PFSK-1 (cell line): ENCODE data around the gene PRKAG2.

Experiments used
- FOXP2 ChIP-seq: optimal IDR thresholded peaks from 2 replicates; pipeline ENCODE3; 2011; ENCODE audit warnings: borderline replicate concordance, control low read depth, inconsistent platforms; ENCODE audit not compliant: insufficient read depth; ENCODE audit errors: extremely low read length, extremely low read depth
- POLR2AphosphoS5 ChIP-seq: IDR thresholded peaks from 2 replicates; pipeline ENCODE4 v1.6.1; 2012; ENCODE audit warnings: low read depth, mild to moderate bottlenecking, control low read depth, low read length, moderate library complexity
- REST ChIP-seq, 2 experiments: IDR thresholded peaks; 2 replicates each; pipeline versions ENCODE4 v1.6.1 to v1.8.0; 2011 to 2012; ENCODE audit warnings: low read depth in 2 of 2, low read length in 2 of 2, control low read depth in 1 of 2, inconsistent platforms in 1 of 2, mild to moderate bottlenecking in 1 of 2, moderate library complexity in 1 of 2; ENCODE audit not compliant: insufficient read depth in 1 of 2
- SIN3A ChIP-seq: IDR thresholded peaks from 2 replicates; pipeline ENCODE4 v1.6.1; 2012; ENCODE audit warnings: mild to moderate bottlenecking, low read length, moderate library complexity, borderline replicate concordance; ENCODE audit not compliant: insufficient read depth
- TAF1 ChIP-seq: IDR thresholded peaks from 2 replicates; pipeline ENCODE4 v1.6.1; 2012; ENCODE audit warnings: low read length, control low read depth, borderline replicate concordance; ENCODE audit not compliant: insufficient read depth

Gene PRKAG2

GRCh38 chr7:151671514-151671913 lies 205.4 kb downstream of the PRKAG2 start:
- TF ChIP-seq REST (IDR thresholded peaks at IDR 0.05; ENCODE audit: insufficient read depth in 1 of 2, low read depth in 2 of 2, low read length in 2 of 2), result no peak
- TF ChIP-seq POLR2AphosphoS5, result no peak
- TF ChIP-seq FOXP2, result no peak
- no peak for TF ChIP-seq TAF1
- no peak for TF ChIP-seq SIN3A

DNA sequence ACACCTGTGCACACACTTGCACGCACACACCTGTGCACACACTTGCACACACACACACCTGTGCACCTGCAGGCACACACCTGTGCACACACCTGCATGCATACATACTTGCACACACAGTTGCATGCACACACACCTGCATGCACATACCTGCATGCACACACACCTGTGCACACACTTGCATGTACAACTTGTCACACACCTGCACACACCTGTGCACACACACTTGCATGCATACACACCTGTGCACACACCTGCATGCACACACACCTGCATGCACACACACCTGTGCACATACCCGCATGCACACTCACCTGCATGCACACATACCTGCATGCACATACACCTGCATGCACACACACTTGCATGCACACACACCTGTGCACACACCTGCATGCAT lies 207.2 kb downstream of the PRKAG2 start:
- TF ChIP-seq REST (IDR thresholded peaks at IDR 0.05; ENCODE audit: insufficient read depth in 1 of 2, low read depth in 2 of 2, low read length in 2 of 2) (no peak), TAF1 (no peak), SIN3A (no peak), POLR2AphosphoS5 (no peak), FOXP2 (no peak)

- no peak for TF ChIP-seq POLR2AphosphoS5
- no peak for TF ChIP-seq FOXP2
- no peak for TF ChIP-seq REST (IDR thresholded peaks at IDR 0.05; ENCODE audit: insufficient read depth in 1 of 2, low read depth in 2 of 2, low read length in 2 of 2)
Measured at GRCh38 chr7:151666886-151667285, 210.0 kb downstream of the PRKAG2 start.

- no peak for TF ChIP-seq POLR2AphosphoS5
- no peak for TF ChIP-seq TAF1
- no peak for TF ChIP-seq FOXP2
- TF ChIP-seq REST (IDR thresholded peaks at IDR 0.05; ENCODE audit: insufficient read depth in 1 of 2, low read depth in 2 of 2, low read length in 2 of 2), result no peak
- TF ChIP-seq SIN3A, result no peak
Measured at GRCh38 chr7:151665368-151665767, 211.5 kb downstream of the PRKAG2 start.

DNA sequence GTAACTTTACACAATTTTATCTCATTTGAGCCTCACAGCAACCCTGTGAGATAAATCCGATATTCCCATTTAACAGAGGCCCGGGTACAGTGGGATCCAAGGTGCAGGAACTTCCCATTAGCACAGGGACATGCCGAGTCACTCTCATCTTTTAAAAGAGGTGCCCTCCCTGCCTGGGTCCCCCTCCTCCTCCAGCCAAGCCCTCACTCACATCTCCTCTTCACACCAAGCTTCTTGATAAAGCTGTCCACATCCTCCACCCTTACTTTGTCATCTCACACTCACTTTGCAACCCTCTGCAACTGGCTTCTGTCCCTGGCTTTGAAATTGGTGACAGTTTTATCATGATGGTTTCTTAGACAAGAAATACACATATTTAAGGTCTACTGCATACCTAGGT lies 212.6 kb downstream of the PRKAG2 start:
- TF ChIP-seq TAF1 (no peak), SIN3A (no peak), FOXP2 (no peak), REST (IDR thresholded peaks at IDR 0.05; ENCODE audit: insufficient read depth in 1 of 2, low read depth in 2 of 2, low read length in 2 of 2) (no peak), POLR2AphosphoS5 (no peak)
